Measurements from ENCODE around the gene AFTPH.

Gene AFTPH

GRCh38 chr2:64535024-64535423 is 10.9 kb downstream of the AFTPH start:
- in situ Hi-C loops (cut with MboI; ENCODE audit: low sequenced_read_pairs): no loop called here

- in situ Hi-C loops (cut with MboI; ENCODE audit: low sequenced_read_pairs): no loop called here
Observed at GRCh38 chr2:64537991-64538390, 13.9 kb downstream of the AFTPH start.

- in situ Hi-C loops (cut with MboI; ENCODE audit: low sequenced_read_pairs): no loop called here
Observed at GRCh38 chr2:64538764-64539433, 14.8 kb downstream of the AFTPH start.

GRCh38 chr2:64540615-64541014 is 16.5 kb downstream of the AFTPH start:
- in situ Hi-C loops (cut with MboI; ENCODE audit: low sequenced_read_pairs): no loop called here

GRCh38 chr2:64541547-64541946 is 17.4 kb downstream of the AFTPH start:
- in situ Hi-C loops (cut with MboI; ENCODE audit: low sequenced_read_pairs): no loop called here

- in situ Hi-C loops (cut with MboI; ENCODE audit: low sequenced_read_pairs): no loop called here
Observed at GRCh38 chr2:64542071-64543007, 18.2 kb downstream of the AFTPH start.

- in situ Hi-C loops (cut with MboI; ENCODE audit: low sequenced_read_pairs): no loop called here
Observed at GRCh38 chr2:64543008-64543697, 19.0 kb downstream of the AFTPH start.

GRCh38 chr2:64548761-64549160 is 24.6 kb downstream of the AFTPH start:
- in situ Hi-C loops (cut with MboI; ENCODE audit: low sequenced_read_pairs): no loop called here

GRCh38 chr2:64550042-64550441 is 25.9 kb downstream of the AFTPH start:
- in situ Hi-C loops (cut with MboI; ENCODE audit: low sequenced_read_pairs): no loop called here

GRCh38 chr2:64551851-64552250 is 27.7 kb downstream of the AFTPH start:
- in situ Hi-C loops (cut with MboI; ENCODE audit: low sequenced_read_pairs): no loop called here

- in situ Hi-C loops (cut with MboI; ENCODE audit: low sequenced_read_pairs): no loop called here
Observed at GRCh38 chr2:64554117-64554516, 30.0 kb downstream of the AFTPH start.

GRCh38 chr2:64558445-64559081 is 34.4 kb downstream of the AFTPH start:
- in situ Hi-C loops (cut with MboI; ENCODE audit: low sequenced_read_pairs): no loop called here

- in situ Hi-C loops (cut with MboI; ENCODE audit: low sequenced_read_pairs): no loop called here
Observed at GRCh38 chr2:64562148-64562784, 38.1 kb downstream of the AFTPH start.

GRCh38 chr2:64563436-64563938 is 39.4 kb downstream of the AFTPH start:
- in situ Hi-C loops (cut with MboI; ENCODE audit: low sequenced_read_pairs): no loop called here

GRCh38 chr2:64565949-64566710 is 42.0 kb downstream of the AFTPH start:
- in situ Hi-C loops (cut with MboI; ENCODE audit: low sequenced_read_pairs): no loop called here

- in situ Hi-C loops (cut with MboI; ENCODE audit: low sequenced_read_pairs): no loop called here
Observed at GRCh38 chr2:64567473-64567872, 43.3 kb downstream of the AFTPH start.

- in situ Hi-C loops (cut with MboI; ENCODE audit: low sequenced_read_pairs): no loop called here
Observed at GRCh38 chr2:64568836-64569235, 44.7 kb downstream of the AFTPH start.

- in situ Hi-C loops (cut with MboI; ENCODE audit: low sequenced_read_pairs): loop anchor here (25.0 kb wide), 1 partner anchor 462 kb away; no protein-coding TSS in a partner anchor
Observed at GRCh38 chr2:64574871-64575270, 50.7 kb downstream of the AFTPH start.

- in situ Hi-C loops (cut with MboI; ENCODE audit: low sequenced_read_pairs): loop anchor here (25.0 kb wide), 1 partner anchor 456 kb away; no protein-coding TSS in a partner anchor
Observed at GRCh38 chr2:64581018-64581417, 56.9 kb downstream of the AFTPH start.
